Measurements from ENCODE around the gene IL37. TPM values are rescaled to one million over a fixed set of nuclear protein-coding genes. Genes with fewer than 3 reads are reported as not detected.

The IL37 gene
- total RNA-seq, 1 experiment from 2014 or later, result 1.0 TPM

- H3K4me2 ChIP-seq, result no peak overlapping the region
- H4K20me1 ChIP-seq (ENCODE audit: insufficient read depth), result no peaks in the 10 kb centered on the region
- no peak overlapping the region for H2AFZ ChIP-seq
- H3K4me3 ChIP-seq, result no peak overlapping the region
- BruUV-seq (replicated peaks), result no TSS peak
- no peaks in the 10 kb centered on the region for H3K79me2 ChIP-seq (ENCODE audit: low read depth)
- TF ChIP-seq EZH2 (IDR thresholded peaks at IDR 0.05; ENCODE audit: low read depth), result no peak
- no peak for TF ChIP-seq CTCF (conservative IDR thresholded peaks at IDR 0.05)
- H3K27ac ChIP-seq, result 0 out of 2 replicates have a peak overlapping the region, but pooled peaks have one; percentile 11
- 0 out of 2 replicates have a peak, but pooled peaks cover 7% of the 10 kb centered on the region for H3F3A ChIP-seq (ENCODE audit: insufficient read depth, low read depth)
- H3K9me3 ChIP-seq (ENCODE audit: insufficient read depth, low read depth), result no peaks in the 10 kb centered on the region
- POLR2A ChIA-PET (ENCODE audit: unreplicated experiment), result no interaction called here
- intact Hi-C loops (cut with micrococcal nuclease; ENCODE audit: unreplicated experiment), result no loop called here
- H3K36me3 ChIP-seq (ENCODE audit: low read depth), result no peaks in the 10 kb centered on the region
- no peak for DNase-seq
- no peaks in the 10 kb centered on the region for H3K9me2 ChIP-seq (ENCODE audit: insufficient read depth)
- H3K4me1 ChIP-seq (replicated peaks; ENCODE audit: insufficient read depth), result peaks cover 31% of the 10 kb centered on the region
- CTCF ChIA-PET, result no interaction called here
- no peaks in the 10 kb centered on the region for H3K27me3 ChIP-seq (ENCODE audit: insufficient read depth, low read depth)
Measured at GRCh38 chr2:112877423-112877822, 33.5 kb upstream of the IL37 start.

DNA sequence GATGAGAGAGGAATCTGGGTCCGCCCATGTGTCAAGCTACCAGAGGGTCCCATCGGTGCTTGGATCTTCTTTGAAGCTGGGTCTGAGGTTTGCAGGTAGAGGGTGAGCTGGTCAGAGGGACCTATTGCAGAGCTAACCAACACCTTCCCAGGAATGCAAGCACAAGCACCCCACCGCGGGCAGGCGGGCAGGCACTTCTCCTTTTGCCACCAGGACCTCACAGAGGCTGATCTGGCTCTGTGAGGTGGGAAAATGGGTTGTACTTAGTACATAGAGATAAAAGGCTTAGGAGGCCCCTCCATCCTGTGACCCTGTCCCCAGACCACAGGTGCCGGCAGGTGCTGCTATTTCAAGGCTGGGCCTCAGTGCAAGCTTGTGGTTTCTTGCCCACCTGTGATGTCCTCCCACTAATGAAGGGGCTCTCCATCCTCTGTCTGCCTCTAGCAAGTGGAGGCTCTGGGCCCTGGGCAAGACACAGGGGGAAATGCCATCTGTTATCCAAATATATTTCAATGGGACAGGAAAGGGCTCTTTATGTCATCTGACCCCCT lies 31.4 kb upstream of the IL37 start:
- intact Hi-C loops (cut with micrococcal nuclease; ENCODE audit: unreplicated experiment), result loop anchor here (5.0 kb wide), 1 partner anchor 132 kb away; no protein-coding TSS in a partner anchor
- Histone ChIP-seq H3K4me2 (no peak overlapping the region), H3K4me1 (replicated peaks; ENCODE audit: insufficient read depth) (peaks cover 31% of the 10 kb centered on the region), H3K27ac (no peak overlapping the region; the same call in 1 of the 2 replicates), H3K9me3 (ENCODE audit: insufficient read depth, low read depth) (no peaks in the 10 kb centered on the region), H3K79me2 (ENCODE audit: low read depth) (no peaks in the 10 kb centered on the region), H3K4me3 (no peak overlapping the region), H3K36me3 (ENCODE audit: low read depth) (no peaks in the 10 kb centered on the region), H2AFZ (no peak overlapping the region), H3K9me2 (ENCODE audit: insufficient read depth) (no peaks in the 10 kb centered on the region), H4K20me1 (ENCODE audit: insufficient read depth) (no peaks in the 10 kb centered on the region), H3K27me3 (ENCODE audit: insufficient read depth, low read depth) (no peaks in the 10 kb centered on the region), H3F3A (ENCODE audit: insufficient read depth, low read depth) (0 out of 2 replicates have a peak, but pooled peaks cover 7% of the 10 kb centered on the region)
- ChIA-PET CTCF (interaction anchor here (0.7 kb wide), 1 partner anchor 232 kb away, joined by 3 read pairs; no protein-coding TSS in a partner anchor), POLR2A (ENCODE audit: unreplicated experiment) (no interaction called here)
- no TSS peak for BruUV-seq (replicated peaks)
- TF ChIP-seq CTCF (conservative IDR thresholded peaks at IDR 0.05) (no peak), EZH2 (IDR thresholded peaks at IDR 0.05; ENCODE audit: low read depth) (no peak)
- DNase-seq, result no peak

DNA sequence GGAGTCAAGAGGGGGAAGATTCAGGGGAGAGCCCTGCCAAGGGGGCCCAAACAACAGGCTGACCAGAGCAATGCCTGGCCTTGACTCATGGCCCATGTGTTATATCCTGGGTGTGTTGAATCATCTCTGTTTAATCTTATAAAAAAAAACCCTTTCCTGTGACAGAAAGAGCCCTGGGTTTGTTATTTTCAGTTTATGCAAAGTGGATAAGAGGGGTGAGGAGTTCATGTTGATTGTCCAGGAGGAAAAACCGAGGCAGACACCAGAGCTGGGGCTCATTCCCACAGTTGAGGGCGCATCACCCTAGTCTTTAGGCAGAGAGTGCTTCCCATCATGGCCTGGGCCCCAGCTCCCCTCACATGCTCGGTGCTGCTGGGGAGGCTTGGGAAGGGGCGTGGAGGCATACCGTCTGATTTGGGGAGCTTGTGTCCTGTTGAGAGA lies 30.9 kb upstream of the IL37 start:
- intact Hi-C loops (cut with micrococcal nuclease; ENCODE audit: unreplicated experiment), result loop anchor here (5.0 kb wide), 1 partner anchor 133 kb away; no protein-coding TSS in a partner anchor
- Histone ChIP-seq H3K4me1 (replicated peaks; ENCODE audit: insufficient read depth) (peaks cover 31% of the 10 kb centered on the region), H3K9me3 (ENCODE audit: insufficient read depth, low read depth) (no peaks in the 10 kb centered on the region), H3K79me2 (ENCODE audit: low read depth) (no peaks in the 10 kb centered on the region), H3K4me3 (no peak overlapping the region), H3K27me3 (ENCODE audit: insufficient read depth, low read depth) (no peaks in the 10 kb centered on the region), H3K4me2 (peak overlapping the region; percentile 11; the same call in 1 of the 2 replicates), H3K36me3 (ENCODE audit: low read depth) (no peaks in the 10 kb centered on the region), H3K27ac (peak overlapping the region; percentile 6; the same call in 1 of the 2 replicates), H4K20me1 (ENCODE audit: insufficient read depth) (no peaks in the 10 kb centered on the region), H3K9me2 (ENCODE audit: insufficient read depth) (no peaks in the 10 kb centered on the region), H2AFZ (no peak overlapping the region), H3F3A (ENCODE audit: insufficient read depth, low read depth) (0 out of 2 replicates have a peak, but pooled peaks cover 7% of the 10 kb centered on the region)
- TF ChIP-seq CTCF (conservative IDR thresholded peaks at IDR 0.05), result no peak
- no peak for TF ChIP-seq EZH2 (IDR thresholded peaks at IDR 0.05; ENCODE audit: low read depth)
- POLR2A ChIA-PET (ENCODE audit: unreplicated experiment), result no interaction called here
- no peak for DNase-seq
- no TSS peak for BruUV-seq (replicated peaks)
- CTCF ChIA-PET, result interaction anchor here (0.7 kb wide), 1 partner anchor 232 kb away, joined by 3 read pairs; no protein-coding TSS in a partner anchor
